Esophagus mucosa (tissue), 1 donor: ENCODE results near the gene ADAMTS2. TPM values are rescaled to one million over a fixed set of nuclear protein-coding genes. Genes with fewer than 3 reads are reported as not detected.

ENCODE experiments used
- ATAC-seq: fragments of 200-7000 bp; cut with Tn5 transposase; one replicate; pipeline ENCODE4 v1.9.1; 2020
- total RNA-seq: library from RNA; stranded (reverse); gene quantifications from one replicate; pipeline ENCODE4 v1.2.4, GENCODE V29; 2023
- donor health status: DM: yes; HTN: yes; CAD: no.

Gene ADAMTS2
- total RNA-seq, 1 donor from 2014 or later: 3.5 TPM

- peak; percentile 6 for ATAC-seq
These were observed 26.7 kb upstream of the ADAMTS2 start for GRCh38 chr5:179371681-179372680.

GRCh38 chr5:179371121-179371510 lies 25.9 kb upstream of the ADAMTS2 start:
- no peak for ATAC-seq

- no peak for ATAC-seq
These were observed 25.3 kb upstream of the ADAMTS2 start for GRCh38 chr5:179370490-179371120.

GRCh38 chr5:179369530-179369884 lies 24.2 kb upstream of the ADAMTS2 start:
- ATAC-seq: no peak

DNA sequence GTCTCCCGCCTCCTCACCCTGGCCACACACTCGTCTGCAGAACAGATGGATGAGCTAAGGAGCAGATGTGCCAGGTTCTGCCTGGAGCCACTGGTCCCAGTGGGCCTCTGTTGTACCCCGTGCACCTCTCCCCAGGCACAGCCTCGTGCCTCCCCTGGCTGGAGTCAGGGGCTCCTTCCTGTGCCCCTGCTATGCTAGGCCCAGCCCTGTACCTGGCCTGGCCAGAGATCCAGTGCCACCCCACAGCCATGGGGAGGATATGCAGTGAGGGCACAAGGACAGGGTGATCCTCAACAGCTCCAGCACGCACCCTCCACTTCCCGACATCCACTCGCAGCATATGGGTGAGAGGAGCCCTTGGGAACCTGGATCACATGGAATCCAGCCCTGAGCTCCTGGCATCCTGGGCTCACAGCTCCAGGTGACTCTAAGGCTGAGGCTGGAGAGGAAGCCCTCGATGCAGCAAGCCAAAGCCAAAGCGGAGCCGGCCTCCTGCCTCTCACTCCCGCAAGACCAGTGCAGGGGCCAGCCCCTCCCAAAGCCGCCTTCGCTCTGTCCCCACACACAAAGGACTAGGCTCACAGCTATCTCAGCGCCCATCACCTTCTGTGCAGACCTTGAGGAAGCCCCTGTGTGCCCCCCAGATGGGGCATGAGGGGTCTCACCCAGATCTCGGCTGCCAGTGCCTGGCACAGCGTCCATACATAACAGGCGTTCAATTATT lies 23.7 kb upstream of the ADAMTS2 start:
- no peak for ATAC-seq

DNA sequence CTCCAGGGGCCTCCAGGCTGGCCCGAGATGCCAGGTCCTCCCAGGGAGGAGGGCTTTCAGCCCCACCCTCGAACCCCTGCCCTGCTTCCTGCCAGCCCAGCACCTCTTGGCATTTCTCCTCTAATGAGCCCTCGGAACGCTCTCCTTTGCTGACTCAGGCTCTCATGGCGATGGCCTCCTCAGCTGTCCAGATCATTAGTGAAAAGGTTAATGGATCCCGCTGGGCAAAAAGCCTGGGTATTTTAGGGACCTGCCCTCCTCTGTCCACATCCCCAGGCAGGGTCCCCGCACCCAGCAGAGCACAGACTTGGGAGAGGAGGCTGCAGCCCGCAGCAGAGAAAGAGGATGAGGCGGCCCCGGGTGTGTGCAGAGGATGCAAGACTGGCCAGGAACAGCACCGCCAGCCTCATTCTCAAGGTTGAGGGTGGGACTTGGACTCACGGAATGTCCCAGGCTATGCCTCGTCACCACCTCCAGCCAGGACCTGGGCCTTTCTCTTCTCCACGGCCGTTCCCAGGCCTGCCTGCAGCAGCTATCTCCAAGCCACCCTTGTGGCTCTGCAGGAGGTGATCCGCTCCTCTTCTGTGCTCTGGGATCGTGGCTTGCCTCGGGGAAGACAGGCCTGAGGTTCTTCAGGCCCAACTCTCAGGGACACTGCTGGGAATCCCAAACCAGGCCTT lies 23.0 kb upstream of the ADAMTS2 start:
- ATAC-seq: no peak

DNA sequence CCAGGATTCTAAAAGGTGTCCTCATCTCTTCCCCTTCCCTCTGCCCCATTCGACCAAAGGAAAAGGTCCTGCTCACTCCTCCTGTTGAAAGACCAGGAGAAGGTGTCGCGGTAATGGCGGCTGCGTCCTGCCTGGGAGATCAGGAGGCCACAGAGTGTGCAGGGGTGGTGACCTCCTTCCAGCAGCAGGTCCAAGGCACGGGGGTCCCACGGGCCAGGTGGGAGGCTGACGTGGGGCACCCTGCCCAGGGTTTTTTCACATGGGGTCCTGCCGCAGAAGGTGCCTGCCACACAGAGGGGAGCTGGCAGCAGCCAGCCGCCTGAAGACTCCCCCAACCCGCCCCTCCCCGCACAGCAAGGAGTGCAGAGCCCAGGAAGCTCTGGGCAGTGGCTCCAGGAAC lies 22.2 kb upstream of the ADAMTS2 start:
- no peak for ATAC-seq

- ATAC-seq: no peak
These were observed 17.1 kb upstream of the ADAMTS2 start for GRCh38 chr5:179362355-179362754.

GRCh38 chr5:179361037-179361603 lies 15.9 kb upstream of the ADAMTS2 start:
- no peak for ATAC-seq

GRCh38 chr5:179357031-179357430 lies 11.8 kb upstream of the ADAMTS2 start:
- no peak for ATAC-seq

GRCh38 chr5:179355976-179356974 lies 11.0 kb upstream of the ADAMTS2 start:
- ATAC-seq: no peak

DNA sequence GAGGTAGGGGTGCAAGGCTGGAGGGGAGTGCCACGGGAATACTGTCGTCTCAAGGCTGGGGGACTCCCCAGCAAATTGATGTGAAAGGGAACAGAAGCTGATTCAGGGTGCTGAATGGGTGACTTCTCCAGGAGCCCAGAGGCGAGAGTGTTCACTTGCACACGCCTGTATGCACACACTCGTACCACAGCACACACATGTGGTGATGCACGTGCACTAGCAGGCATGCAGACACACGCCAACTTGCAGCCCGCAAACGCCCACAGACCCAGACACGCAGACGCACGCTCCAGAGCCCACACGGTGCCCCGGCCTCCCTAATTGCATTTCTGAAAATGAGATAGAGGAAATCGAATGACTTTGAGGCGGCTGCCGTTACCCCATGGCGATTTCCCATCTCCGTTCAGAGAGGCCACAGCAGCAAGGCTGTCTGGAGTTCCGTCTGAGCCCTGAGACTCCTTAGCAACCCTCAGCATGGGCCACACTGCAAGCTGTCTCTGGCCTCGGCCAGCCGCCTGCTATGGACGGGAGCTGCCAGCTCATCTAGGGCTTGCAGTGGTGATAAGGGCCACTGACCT lies 9.1 kb upstream of the ADAMTS2 start:
- ATAC-seq: no peak

GRCh38 chr5:179348843-179349242 lies 3.6 kb upstream of the ADAMTS2 start:
- no peak for ATAC-seq

DNA sequence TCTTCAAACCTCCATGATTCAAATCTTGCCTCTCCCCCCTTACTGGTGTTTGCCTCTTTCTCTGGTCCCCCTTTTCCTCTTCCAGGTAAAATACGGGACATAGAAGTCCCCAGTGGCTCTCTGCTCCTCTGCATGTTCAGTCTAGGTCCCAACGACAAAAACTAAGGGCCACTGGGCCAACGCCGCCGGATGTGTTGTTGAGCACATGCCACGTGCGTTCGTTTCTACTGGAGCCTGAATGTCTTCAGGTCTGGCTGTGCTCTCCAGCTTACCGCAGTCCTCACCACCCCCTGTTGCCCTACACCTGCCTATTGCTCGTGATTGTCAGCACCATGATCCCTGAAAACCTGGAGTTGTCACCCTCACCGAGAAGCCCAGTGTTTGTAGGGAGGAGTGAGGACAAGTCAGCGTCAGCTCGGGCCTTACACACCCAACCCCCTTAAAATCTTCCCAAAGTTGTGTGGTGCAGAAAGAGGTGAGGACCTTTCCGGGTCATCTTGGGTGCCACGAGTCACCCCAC lies 2.8 kb upstream of the ADAMTS2 start:
- no peak for ATAC-seq

- ATAC-seq: no peak
These were observed 2.3 kb upstream of the ADAMTS2 start for GRCh38 chr5:179347581-179347980.

- ATAC-seq: no peak
These were observed 1.6 kb upstream of the ADAMTS2 start for GRCh38 chr5:179346875-179347274.

GRCh38 chr5:179346401-179346800 lies 1.1 kb upstream of the ADAMTS2 start:
- no peak for ATAC-seq

DNA sequence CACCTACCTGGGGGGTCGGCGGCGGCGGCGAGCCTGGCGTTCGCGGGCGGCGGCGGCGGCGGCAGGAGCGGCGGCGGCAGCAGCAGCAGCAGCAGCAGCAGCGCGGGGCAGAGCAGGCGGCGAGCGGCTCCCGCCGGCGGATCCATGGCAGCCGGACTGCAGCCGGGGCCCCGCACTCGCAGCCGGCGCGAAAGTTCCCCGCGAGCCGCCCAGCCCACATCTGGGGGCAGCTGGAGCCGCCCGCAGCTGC lies 153 bp downstream of the ADAMTS2 start:
- no peak for ATAC-seq

DNA sequence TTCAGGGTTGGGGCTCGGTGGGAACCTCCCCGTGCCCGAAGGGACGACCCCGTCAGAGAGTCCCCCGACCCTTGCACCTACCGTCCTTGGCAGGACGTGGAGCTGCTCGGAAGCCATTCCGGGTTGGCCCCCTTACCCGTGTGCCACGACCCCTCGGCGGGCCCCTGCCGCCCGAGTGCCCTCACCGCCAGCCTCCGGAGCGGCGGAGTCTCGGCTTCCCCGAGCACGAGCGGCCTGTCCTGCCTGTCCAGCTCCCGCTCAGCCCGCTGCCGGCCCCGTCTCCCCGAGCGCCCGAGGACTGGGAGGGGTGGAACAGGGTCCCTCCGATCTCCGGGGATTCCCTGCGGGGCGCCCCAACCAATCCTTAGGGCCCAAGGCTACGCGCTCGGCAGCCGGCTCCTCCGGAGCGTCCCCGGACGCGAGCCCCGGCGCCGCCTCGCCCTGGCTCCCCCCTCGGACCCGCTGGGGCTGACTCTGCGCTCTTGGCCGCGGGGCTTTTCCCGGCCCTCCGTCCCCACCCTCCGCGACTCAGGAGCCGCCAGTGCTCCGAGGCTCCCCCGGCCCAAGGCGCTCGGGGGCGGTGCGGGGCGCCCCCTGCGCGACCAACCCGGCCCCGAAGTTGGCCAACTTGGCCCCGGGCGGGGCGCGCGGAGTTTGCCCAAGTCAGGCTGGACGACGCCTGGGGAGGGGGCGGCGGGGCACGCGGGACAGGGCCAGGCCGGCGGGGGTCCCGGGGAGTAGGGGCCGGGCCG lies 654 bp downstream of the ADAMTS2 start:
- no peak for ATAC-seq
